Measurements from ENCODE around the gene SH2D4B.

SH2D4B gene

DNA sequence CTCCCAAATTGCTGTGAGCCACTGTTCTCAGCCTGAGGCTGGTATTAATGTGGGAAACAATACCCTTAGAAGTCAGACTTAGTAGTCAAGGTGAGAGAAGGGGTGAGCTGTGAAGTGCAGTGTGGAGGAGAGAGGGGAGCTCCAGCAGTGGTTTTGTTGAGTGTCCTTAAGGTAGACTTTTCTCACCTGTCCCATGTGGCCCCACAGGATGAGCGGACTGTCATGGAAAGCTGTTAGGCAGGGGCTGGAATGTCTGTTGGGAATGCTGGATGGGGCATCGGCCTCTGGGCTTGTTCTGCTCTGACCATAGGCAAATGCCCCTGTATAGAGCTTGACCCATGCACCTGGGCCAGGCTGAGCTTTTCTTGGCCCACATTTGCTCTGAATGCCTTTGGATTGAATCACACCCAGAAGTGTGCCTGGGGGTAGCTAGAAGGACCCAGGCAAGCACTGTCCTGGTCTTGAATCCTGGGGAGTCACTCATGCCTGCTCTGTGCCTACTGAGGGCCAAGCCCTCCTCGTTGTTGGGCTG lies 36.3 kb upstream of the SH2D4B start:
- Histone ChIP-seq H3K36me3 (ENCODE audit: insufficient read depth, insufficient read length, low read length) (peaks cover 6% of the 10 kb centered on the region), H3K4me1 (ENCODE audit: insufficient read depth, insufficient read length) (peaks cover 29% of the 10 kb centered on the region), H3K27me3 (ENCODE audit: insufficient read depth, insufficient read length) (no peaks in the 10 kb centered on the region), H3K4me3 (ENCODE audit: insufficient read length, low read depth) (no peak overlapping the region), H3K9me3 (ENCODE audit: insufficient read depth, low read length) (no peaks in the 10 kb centered on the region), H3K9ac (ENCODE audit: insufficient read length, low read depth) (no peak overlapping the region)
- DNase-seq (ENCODE audit: low read depth, low spot score), result no peak
- TF ChIP-seq ZNF274 (IDR thresholded peaks at IDR 0.05; ENCODE audit: low read depth, low read length) (no peak), YY1 (IDR thresholded peaks at IDR 0.05; ENCODE audit: insufficient read depth, insufficient read length) (no peak), SUZ12 (IDR thresholded peaks at IDR 0.05; ENCODE audit: extremely low read depth, insufficient read depth, insufficient read length) (no peak)

- H3K4me1 ChIP-seq (ENCODE audit: insufficient read depth, insufficient read length), result peaks cover 29% of the 10 kb centered on the region
- TF ChIP-seq ZNF274 (IDR thresholded peaks at IDR 0.05; ENCODE audit: low read depth, low read length), result no peak
- TF ChIP-seq SUZ12 (IDR thresholded peaks at IDR 0.05; ENCODE audit: extremely low read depth, insufficient read depth, insufficient read length), result no peak
- TF ChIP-seq YY1 (IDR thresholded peaks at IDR 0.05; ENCODE audit: insufficient read depth, insufficient read length), result no peak
Measured at GRCh38 chr10:80501913-80502521, 35.7 kb upstream of the SH2D4B start.

DNA sequence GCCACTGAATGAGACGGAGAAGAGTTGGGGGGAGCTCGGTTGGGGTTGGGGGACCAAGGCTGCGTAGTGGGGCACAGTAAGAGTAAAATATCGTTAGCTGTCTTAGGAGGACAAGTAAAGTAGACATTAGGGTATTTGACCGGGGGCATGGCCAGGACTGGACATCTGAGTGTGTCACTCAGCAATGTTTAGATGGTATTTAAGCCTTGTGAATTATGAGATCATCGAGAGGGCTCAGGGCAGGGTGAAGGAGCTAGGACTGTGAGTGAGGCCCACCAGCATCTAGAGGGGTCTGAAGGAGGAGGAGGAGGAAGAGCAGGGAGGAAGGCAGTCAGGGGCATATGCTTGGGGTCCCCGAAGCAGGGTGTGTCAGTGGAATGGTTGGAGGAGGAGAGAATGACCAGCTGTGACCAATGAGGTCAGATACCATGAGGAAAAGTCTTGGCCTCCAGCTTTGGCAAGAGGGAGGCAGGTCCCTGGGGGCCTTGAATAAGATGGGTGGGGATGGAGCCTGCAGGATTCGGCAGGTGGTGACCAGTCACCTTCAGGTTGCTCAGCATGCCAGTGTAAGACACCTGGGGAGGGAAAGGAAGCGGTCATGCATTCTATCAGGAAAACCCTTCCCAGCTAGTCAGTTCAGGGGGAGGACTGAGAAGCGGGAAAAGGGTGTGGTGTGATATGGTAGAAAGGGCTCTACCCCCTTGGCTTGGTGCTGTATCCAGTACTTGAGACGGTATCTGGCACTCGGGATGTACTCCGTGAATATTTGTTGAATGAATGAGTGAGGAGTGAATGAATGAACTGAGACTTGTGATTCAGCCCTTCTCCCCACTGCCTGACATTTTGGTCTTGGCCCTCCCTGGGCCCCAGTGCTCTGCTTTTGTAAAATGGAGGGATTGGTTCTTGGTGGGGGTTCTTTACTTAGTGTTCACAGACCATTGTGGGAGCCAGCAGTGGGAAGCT lies 34.8 kb upstream of the SH2D4B start:
- H3K9me3 ChIP-seq (ENCODE audit: insufficient read depth, low read length), result no peaks in the 10 kb centered on the region
- no peak overlapping the region for H3K9ac ChIP-seq (ENCODE audit: insufficient read length, low read depth)
- no peak overlapping the region for H3K4me3 ChIP-seq (ENCODE audit: insufficient read length, low read depth)
- H3K36me3 ChIP-seq (ENCODE audit: insufficient read depth, insufficient read length, low read length), result peaks cover 13% of the 10 kb centered on the region
- no peaks in the 10 kb centered on the region for H3K27me3 ChIP-seq (ENCODE audit: insufficient read depth, insufficient read length)
- no peak for DNase-seq (ENCODE audit: low read depth, low spot score)
- H3K4me1 ChIP-seq (ENCODE audit: insufficient read depth, insufficient read length), result peaks cover 26% of the 10 kb centered on the region
- TF ChIP-seq ZNF274 (IDR thresholded peaks at IDR 0.05; ENCODE audit: low read depth, low read length), result no peak
- TF ChIP-seq SUZ12 (IDR thresholded peaks at IDR 0.05; ENCODE audit: extremely low read depth, insufficient read depth, insufficient read length), result no peak
- TF ChIP-seq YY1 (IDR thresholded peaks at IDR 0.05; ENCODE audit: insufficient read depth, insufficient read length), result no peak

More at GRCh38 chr10:80501913-80502521, 35.7 kb upstream of the SH2D4B start:
- Histone ChIP-seq H3K9ac (ENCODE audit: insufficient read length, low read depth) (no peak overlapping the region), H3K4me3 (ENCODE audit: insufficient read length, low read depth) (no peak overlapping the region), H3K9me3 (ENCODE audit: insufficient read depth, low read length) (no peaks in the 10 kb centered on the region), H3K27me3 (ENCODE audit: insufficient read depth, insufficient read length) (no peaks in the 10 kb centered on the region), H3K36me3 (ENCODE audit: insufficient read depth, insufficient read length, low read length) (peaks cover 9% of the 10 kb centered on the region)
- DNase-seq (ENCODE audit: low read depth, low spot score), result no peak

DNA sequence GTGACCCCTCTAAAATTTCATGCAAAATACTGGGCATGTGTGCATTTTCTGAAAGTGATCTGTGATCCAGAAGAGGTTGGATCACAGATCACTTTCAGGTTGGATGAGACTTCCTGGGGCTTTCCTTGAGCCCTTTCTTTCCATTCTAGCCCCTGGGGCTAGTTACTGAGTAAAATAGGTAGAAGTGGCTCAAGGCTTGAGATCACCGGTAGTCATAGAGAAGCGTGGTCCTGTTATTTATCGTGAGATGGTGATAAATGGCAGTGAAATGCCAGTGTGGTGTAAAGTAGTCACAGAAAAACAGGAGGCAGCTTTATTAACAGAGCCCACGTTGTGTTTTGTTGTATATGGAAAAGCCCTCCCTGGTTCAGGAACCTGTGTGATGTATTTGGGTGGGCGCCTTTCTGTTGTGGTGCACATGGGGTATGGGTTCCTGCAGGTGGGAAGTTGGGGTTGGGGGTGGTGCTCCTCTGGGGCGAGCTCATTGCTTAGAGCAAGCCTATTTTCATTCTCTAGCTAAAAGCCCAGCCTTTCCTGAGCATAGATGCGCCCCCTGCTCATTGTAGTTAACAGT lies 34.0 kb upstream of the SH2D4B start:
- no peaks in the 10 kb centered on the region for H3K9me3 ChIP-seq (ENCODE audit: insufficient read depth, low read length)
- H3K27me3 ChIP-seq (ENCODE audit: insufficient read depth, insufficient read length), result no peaks in the 10 kb centered on the region
- TF ChIP-seq SUZ12 (IDR thresholded peaks at IDR 0.05; ENCODE audit: extremely low read depth, insufficient read depth, insufficient read length) (no peak), ZNF274 (IDR thresholded peaks at IDR 0.05; ENCODE audit: low read depth, low read length) (no peak), YY1 (IDR thresholded peaks at IDR 0.05; ENCODE audit: insufficient read depth, insufficient read length) (no peak)
- no peak for DNase-seq (ENCODE audit: low read depth, low spot score)
- H3K4me3 ChIP-seq (ENCODE audit: insufficient read length, low read depth), result no peak overlapping the region
- no peak overlapping the region for H3K9ac ChIP-seq (ENCODE audit: insufficient read length, low read depth)
- peaks cover 19% of the 10 kb centered on the region for H3K36me3 ChIP-seq (ENCODE audit: insufficient read depth, insufficient read length, low read length)
- peaks cover 21% of the 10 kb centered on the region for H3K4me1 ChIP-seq (ENCODE audit: insufficient read depth, insufficient read length)

- H3K4me1 ChIP-seq (ENCODE audit: insufficient read depth, insufficient read length), result peaks cover 17% of the 10 kb centered on the region
Measured at GRCh38 chr10:80504158-80504811, 33.4 kb upstream of the SH2D4B start.

DNA sequence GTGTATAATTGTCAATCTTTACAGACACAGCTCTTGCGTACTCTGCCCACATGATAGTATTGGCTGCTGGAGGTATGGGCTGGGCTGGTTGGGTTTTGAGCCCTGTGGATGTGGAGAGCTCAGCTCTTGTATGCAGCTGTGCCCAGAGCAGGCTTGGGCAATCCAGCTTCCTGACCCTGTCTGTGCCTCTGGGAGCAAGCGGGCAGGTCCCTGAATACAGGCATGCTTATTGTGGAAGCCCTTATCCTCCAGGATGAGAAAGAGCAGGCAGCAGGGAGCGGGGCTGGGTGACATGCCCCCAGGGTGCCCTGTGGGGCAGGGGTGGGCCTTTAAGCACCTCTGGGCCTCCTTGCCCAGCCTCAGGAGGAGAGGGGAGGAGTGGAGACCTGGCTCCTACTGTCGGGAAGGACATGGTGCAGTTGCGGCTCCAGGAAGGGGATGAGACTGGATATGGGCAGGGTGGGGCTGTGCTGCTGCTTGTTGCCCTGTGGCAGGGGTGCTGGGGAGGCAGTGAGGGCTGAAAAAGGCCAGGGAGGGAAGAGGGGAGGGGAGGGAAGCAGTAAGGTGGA lies 32.7 kb upstream of the SH2D4B start:
- Histone ChIP-seq H3K9me3 (ENCODE audit: insufficient read depth, low read length) (no peaks in the 10 kb centered on the region), H3K4me3 (ENCODE audit: insufficient read length, low read depth) (no peak overlapping the region), H3K36me3 (ENCODE audit: insufficient read depth, insufficient read length, low read length) (peaks cover 26% of the 10 kb centered on the region), H3K4me1 (ENCODE audit: insufficient read depth, insufficient read length) (peaks cover 17% of the 10 kb centered on the region), H3K27me3 (ENCODE audit: insufficient read depth, insufficient read length) (no peaks in the 10 kb centered on the region), H3K9ac (ENCODE audit: insufficient read length, low read depth) (peak overlapping the region; percentile 51)
- no peak for DNase-seq (ENCODE audit: low read depth, low spot score)
- TF ChIP-seq YY1 (IDR thresholded peaks at IDR 0.05; ENCODE audit: insufficient read depth, insufficient read length), result no peak
- no peak for TF ChIP-seq ZNF274 (IDR thresholded peaks at IDR 0.05; ENCODE audit: low read depth, low read length)
- TF ChIP-seq SUZ12 (IDR thresholded peaks at IDR 0.05; ENCODE audit: extremely low read depth, insufficient read depth, insufficient read length), result no peak

More at GRCh38 chr10:80504158-80504811, 33.4 kb upstream of the SH2D4B start:
- H3K27me3 ChIP-seq (ENCODE audit: insufficient read depth, insufficient read length), result no peaks in the 10 kb centered on the region
- TF ChIP-seq ZNF274 (IDR thresholded peaks at IDR 0.05; ENCODE audit: low read depth, low read length), result no peak
- no peak for TF ChIP-seq YY1 (IDR thresholded peaks at IDR 0.05; ENCODE audit: insufficient read depth, insufficient read length)
- TF ChIP-seq SUZ12 (IDR thresholded peaks at IDR 0.05; ENCODE audit: extremely low read depth, insufficient read depth, insufficient read length), result no peak
- peaks cover 25% of the 10 kb centered on the region for H3K36me3 ChIP-seq (ENCODE audit: insufficient read depth, insufficient read length, low read length)
- H3K9me3 ChIP-seq (ENCODE audit: insufficient read depth, low read length), result no peaks in the 10 kb centered on the region
- H3K9ac ChIP-seq (ENCODE audit: insufficient read length, low read depth), result no peak overlapping the region
- H3K4me3 ChIP-seq (ENCODE audit: insufficient read length, low read depth), result no peak overlapping the region
- DNase-seq (ENCODE audit: low read depth, low spot score), result peak; percentile 22
